Spleen (tissue), 11 donors: Measurements from ENCODE around the gene SPATA46. TPM values are rescaled to one million over a fixed set of nuclear protein-coding genes. Genes with fewer than 3 reads are reported as not detected.

ENCODE experiments used
- DNase-seq: peaks from one replicate; pipeline ENCODE4 v3.0.0-alpha.2; 2020
- H3K27ac ChIP-seq, 8 donors: fragments of 200-600 bp; sonication (generic) in 7 of 8; 1 replicate in 4 of 8; 2 replicates in 4 of 8; pipeline versions ENCODE4 v1.5.0 to v1.8.0; 2016 to 2021; ENCODE audit warnings: inconsistent platforms in 4 of 8, mild to moderate bottlenecking in 4 of 8, moderate library complexity in 1 of 8
- H3K27me3 ChIP-seq, 7 donors: fragments of 200-600 bp; sonication (generic) in 6 of 7; replicated peaks in 1 of 7; 1 replicate in 4 of 7; 2 replicates in 3 of 7; pipeline versions ENCODE4 v1.5.0 to v1.8.0; 2016 to 2021; ENCODE audit warnings: inconsistent platforms in 3 of 7, mild to moderate bottlenecking in 1 of 7
- H3K36me3 ChIP-seq, 6 donors: fragments of 200-600 bp; sonication (generic) in 5 of 6; 1 replicate in 4 of 6; 2 replicates in 2 of 6; pipeline versions ENCODE4 v1.5.0 to v1.8.0; 2016 to 2021; ENCODE audit warnings: inconsistent platforms in 2 of 6
- H3K4me1 ChIP-seq, 6 donors: fragments of 200-600 bp; sonication (generic) in 5 of 6; 1 replicate in 3 of 6; 2 replicates in 3 of 6; pipeline versions ENCODE4 v1.5.0 to v1.8.0; 2016 to 2021; ENCODE audit warnings: inconsistent platforms in 3 of 6
- H3K4me3 ChIP-seq, 8 donors: fragments of 200-600 bp; sonication (generic) in 7 of 8; 1 replicate in 4 of 8; 2 replicates in 4 of 8; pipeline versions ENCODE4 v1.5.0 to v1.8.0; 2016 to 2021; ENCODE audit warnings: inconsistent platforms in 4 of 8, mild to moderate bottlenecking in 4 of 8, moderate library complexity in 2 of 8
- H3K9me3 ChIP-seq, 8 donors: fragments of 200-600 bp; sonication (generic) in 7 of 8; 1 replicate in 4 of 8; 2 replicates in 4 of 8; pipeline versions ENCODE4 v1.5.0 to v1.8.0; 2016 to 2021; ENCODE audit warnings: inconsistent platforms in 4 of 8
- POLR2A ChIP-seq, 3 donors: fragments of 450-650 bp; IDR thresholded peaks; one replicate each; pipeline ENCODE4 v1.5.1; 2017; ENCODE audit warnings: antibody characterized with exemption in 3 of 3, mild to moderate bottlenecking in 1 of 3
- POLR2AphosphoS5 ChIP-seq, 3 donors: sonication (generic); formaldehyde crosslinking; IDR thresholded peaks; one replicate each; pipeline ENCODE4 v1.5.1; 2017; ENCODE audit warnings: antibody characterized with exemption in 3 of 3
- WGBS, 5 donors: extraction: QIAGEN DNeasy Blood & Tissue Kit in 3 of 5; methylation state at CpG; one replicate each; pipeline versions ENCODE4 v1.1.5 to v1.1.7; 2013 to 2018; 5-methylcytosine and 5-hydroxymethylcytosine counted together
- intact Hi-C: fragments of 100-400 bp; cut with DNase I; formaldehyde crosslinking; loops from one replicate; pipeline ENCODE4 v1.15.0; 2023; ENCODE audit warnings: low total_unique reads
- polyA plus RNA-seq, 3 donors: library from polyadenylated mRNA; stranded (reverse); fragments of 200-250 nt; gene quantifications; one replicate each; pipeline ENCODE4 v1.2.1, GENCODE V29; 2013
- total RNA-seq, 7 donors: library from RNA; depleted of rRNA in 3 of 7; stranded (reverse); fragments of >200 nt in 3 of 7; fragmentation: NEBNext Ultra II Directional in 4 of 7; extraction: Animal tissue kit (Norgen Biotek cat#: 25700) in 4 of 7; gene quantifications; one replicate each; pipeline versions ENCODE4 v1.1.0 to v1.2.1, GENCODE V29; 2016 to 2021
- TF ChIP-seq, protein P1 (sequence below), 11 experiments: fragments of 200-600 bp in 7 of 11; fragments of 450-650 bp in 4 of 11; sonication (generic) in 4 of 11; IDR thresholded peaks in 8 of 11; conservative IDR thresholded peaks in 3 of 11; 1 replicate in 7 of 11; 2 replicates in 4 of 11; pipeline versions ENCODE4 v1.4.0 to v1.8.0; 2016 to 2021; ENCODE audit warnings: antibody characterized with exemption in 11 of 11, inconsistent platforms in 4 of 11, mild to moderate bottlenecking in 1 of 11
- donor health status: healthy with polysubstance abuse.
- donor health status: DM: no; HTN: no; CAD: no; lungs with moderate emphysema.
- donor health status: DM: no; HTN: no; CAD: no.
- donor health status: Bipolar disorder and iron deficiency.
- donor health status: healthy.
- donor health status: DM: no; HTN: no; CAD: no.
- donor health status: DM: yes; HTN: yes; CAD: no.

The SPATA46 gene
- total and polyA plus RNA-seq, 10 donors = not detected

GRCh38 chr1:162398999-162399580 lies 22.4 kb upstream of the SPATA46 start:
- H3K9me3 ChIP-seq = no peaks in the 10 kb centered on the region
- TF ChIP-seq POLR2AphosphoS5 (IDR thresholded peaks at IDR 0.05) = no peak
- TF ChIP-seq, protein P1, sequence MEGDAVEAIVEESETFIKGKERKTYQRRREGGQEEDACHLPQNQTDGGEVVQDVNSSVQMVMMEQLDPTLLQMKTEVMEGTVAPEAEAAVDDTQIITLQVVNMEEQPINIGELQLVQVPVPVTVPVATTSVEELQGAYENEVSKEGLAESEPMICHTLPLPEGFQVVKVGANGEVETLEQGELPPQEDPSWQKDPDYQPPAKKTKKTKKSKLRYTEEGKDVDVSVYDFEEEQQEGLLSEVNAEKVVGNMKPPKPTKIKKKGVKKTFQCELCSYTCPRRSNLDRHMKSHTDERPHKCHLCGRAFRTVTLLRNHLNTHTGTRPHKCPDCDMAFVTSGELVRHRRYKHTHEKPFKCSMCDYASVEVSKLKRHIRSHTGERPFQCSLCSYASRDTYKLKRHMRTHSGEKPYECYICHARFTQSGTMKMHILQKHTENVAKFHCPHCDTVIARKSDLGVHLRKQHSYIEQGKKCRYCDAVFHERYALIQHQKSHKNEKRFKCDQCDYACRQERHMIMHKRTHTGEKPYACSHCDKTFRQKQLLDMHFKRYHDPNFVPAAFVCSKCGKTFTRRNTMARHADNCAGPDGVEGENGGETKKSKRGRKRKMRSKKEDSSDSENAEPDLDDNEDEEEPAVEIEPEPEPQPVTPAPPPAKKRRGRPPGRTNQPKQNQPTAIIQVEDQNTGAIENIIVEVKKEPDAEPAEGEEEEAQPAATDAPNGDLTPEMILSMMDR (IDR thresholded peaks at IDR 0.05 in 8 of 11, conservative IDR thresholded peaks at IDR 0.05 in 3 of 11) = no peak
- no peak for TF ChIP-seq POLR2A (IDR thresholded peaks at IDR 0.05)
- no peaks in the 10 kb centered on the region for H3K36me3 ChIP-seq
- intact Hi-C loops = loop anchor here (5.0 kb wide), 1 partner anchor 342 kb away; no protein-coding TSS in a partner anchor
- no peaks in the 10 kb centered on the region for H3K4me1 ChIP-seq
- WGBS, 5 donors = 82 to 85% (median 83%) methylated on average over 8 of the region's 8 CpGs
- no peak overlapping the region for H3K4me3 ChIP-seq
- H3K27me3 ChIP-seq = peaks cover 0 to 52% (median 5%) of the 10 kb centered on the region in 7 donors
- DNase-seq = no peak
- no peak overlapping the region for H3K27ac ChIP-seq

DNA sequence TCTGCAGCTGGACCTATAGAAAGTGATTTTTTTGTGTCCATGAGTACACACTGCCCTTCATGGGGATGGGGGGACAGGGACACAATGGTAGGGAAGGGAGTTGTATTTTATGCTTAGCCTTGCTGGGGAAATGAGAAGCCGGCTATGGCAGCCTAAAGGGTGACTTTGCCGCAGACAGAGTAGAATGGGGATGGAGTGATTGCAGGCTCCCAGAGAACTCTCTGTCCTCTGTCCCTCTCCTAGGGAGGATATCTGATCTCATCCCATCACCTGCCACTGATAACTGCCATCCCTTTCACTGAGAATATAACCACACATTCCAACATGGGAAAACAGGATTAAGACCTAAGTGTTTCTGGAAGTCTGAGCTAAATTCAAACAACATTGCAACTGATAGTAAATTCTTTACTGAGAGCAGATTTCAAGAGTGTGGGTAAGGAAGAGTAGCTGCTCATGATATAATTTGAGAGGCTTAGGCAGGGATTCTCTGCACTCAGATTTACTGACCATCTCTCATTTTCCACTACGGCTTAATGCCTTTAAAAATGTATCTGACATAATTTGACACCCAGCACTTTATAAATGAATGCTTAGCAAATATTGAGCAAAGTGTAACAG lies 21.4 kb upstream of the SPATA46 start:
- H3K4me3 ChIP-seq = no peak overlapping the region
- no peaks in the 10 kb centered on the region for H3K9me3 ChIP-seq
- WGBS, 5 donors = 66 to 88% (median 85%) methylated on average over 3 of the region's 3 CpGs
- no peaks in the 10 kb centered on the region for H3K36me3 ChIP-seq
- H3K27ac ChIP-seq = no peak overlapping the region
- H3K4me1 ChIP-seq = no peaks in the 10 kb centered on the region
- TF ChIP-seq POLR2A (IDR thresholded peaks at IDR 0.05) (no peak), POLR2AphosphoS5 (IDR thresholded peaks at IDR 0.05) (no peak)
- TF ChIP-seq, protein P1 (IDR thresholded peaks at IDR 0.05 in 8 of 11, conservative IDR thresholded peaks at IDR 0.05 in 3 of 11) = no peak
- no peak for DNase-seq
- peaks cover 0 to 52% (median 5%) of the 10 kb centered on the region in 7 donors for H3K27me3 ChIP-seq
- intact Hi-C loops = loop anchor here (5.0 kb wide), 1 partner anchor 341 kb away; no protein-coding TSS in a partner anchor

- DNase-seq = no peak
- intact Hi-C loops = loop anchor here (5.0 kb wide), 1 partner anchor 340 kb away; no protein-coding TSS in a partner anchor
- H3K27me3 ChIP-seq = peaks cover 0 to 52% (median 5%) of the 10 kb centered on the region in 7 donors
- no peak for TF ChIP-seq POLR2A (IDR thresholded peaks at IDR 0.05)
- TF ChIP-seq, protein P1 (IDR thresholded peaks at IDR 0.05 in 8 of 11, conservative IDR thresholded peaks at IDR 0.05 in 3 of 11) = no peak
- no peak for TF ChIP-seq POLR2AphosphoS5 (IDR thresholded peaks at IDR 0.05)
- no peaks in the 10 kb centered on the region for H3K9me3 ChIP-seq
- H3K36me3 ChIP-seq = no peaks in the 10 kb centered on the region
- no peak overlapping the region for H3K4me3 ChIP-seq
- no peak overlapping the region for H3K27ac ChIP-seq
- peaks cover 0 to 5% (median 0%) of the 10 kb centered on the region in 6 donors for H3K4me1 ChIP-seq
- 86 to 100% (median 87%) methylated on average over 3 of the region's 3 CpGs for WGBS, 5 donors
Observed at GRCh38 chr1:162397039-162397448, 20.4 kb upstream of the SPATA46 start.

- Histone ChIP-seq H3K9me3 (no peaks in the 10 kb centered on the region), H3K36me3 (no peaks in the 10 kb centered on the region), H3K27me3 (peaks cover 0 to 48% (median 5%) of the 10 kb centered on the region in 7 donors), H3K4me3 (no peak overlapping the region), H3K27ac (no peak overlapping the region), H3K4me1 (peaks cover 0 to 7% (median 0%) of the 10 kb centered on the region in 6 donors)
- TF ChIP-seq POLR2AphosphoS5 (IDR thresholded peaks at IDR 0.05) = no peak
- intact Hi-C loops = loop anchor here (5.0 kb wide), 1 partner anchor 339 kb away; no protein-coding TSS in a partner anchor
- no peak for DNase-seq
- WGBS, 5 donors = 73 to 82% (median 75%) methylated on average over 3 of the region's 3 CpGs
Observed at GRCh38 chr1:162396201-162396906, 19.7 kb upstream of the SPATA46 start.
